ENCODE results near the gene TBC1D4.
"Not testable (repeated sequence)": the region's sequence is repeated elsewhere in the genome, so short reads cannot be mapped to it uniquely, and the experiment has no call there.

The TBC1D4 gene

GRCh38 chr13:75360170-75360569 lies 121.8 kb downstream of the TBC1D4 start:
- DNase-seq (ENCODE audit: low spot score), result no peak

DNA sequence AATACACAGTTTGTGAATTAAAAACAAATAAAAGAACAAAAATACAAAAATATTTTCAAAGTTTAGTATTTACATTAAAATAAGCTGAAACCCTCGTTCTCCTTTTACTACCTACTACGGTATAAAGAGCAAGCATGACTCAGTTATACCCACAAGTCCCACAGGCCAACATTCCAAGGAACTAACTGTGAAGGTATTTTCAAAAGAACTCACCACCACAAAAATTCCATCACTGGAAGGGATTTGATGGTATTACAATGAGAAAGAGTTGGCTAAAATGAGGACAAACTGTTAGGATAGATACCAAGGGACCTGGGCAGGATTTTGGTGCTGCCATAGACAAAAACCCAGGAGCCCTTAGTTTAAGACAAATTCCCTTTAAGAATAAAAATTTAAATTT lies 122.7 kb downstream of the TBC1D4 start:
- peak; percentile 81 for DNase-seq (ENCODE audit: low spot score)

GRCh38 chr13:75357576-75358289 lies 124.2 kb downstream of the TBC1D4 start:
- peak; percentile 52 for DNase-seq (ENCODE audit: low spot score)

GRCh38 chr13:75356421-75356820 lies 125.5 kb downstream of the TBC1D4 start:
- DNase-seq (ENCODE audit: low spot score), result no peak

DNA sequence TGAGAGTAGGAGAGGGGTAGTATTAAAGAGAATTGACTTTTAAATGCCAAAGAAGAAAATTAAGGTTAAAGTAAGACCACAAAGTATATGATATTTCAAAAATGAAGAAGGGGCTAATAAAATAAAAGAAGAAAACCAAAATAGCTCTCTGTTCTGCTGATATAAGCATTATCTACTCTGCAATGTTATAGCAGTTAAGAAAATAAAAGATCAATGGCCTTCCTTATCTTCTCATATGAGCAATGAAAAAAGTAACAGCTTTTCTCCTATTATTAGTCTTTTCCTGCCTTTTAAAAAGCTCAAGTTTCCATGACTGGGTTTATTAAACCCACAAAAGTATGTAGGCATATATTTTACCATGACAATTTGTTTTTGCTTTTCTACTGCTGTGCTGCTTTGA lies 126.4 kb downstream of the TBC1D4 start:
- no peak for DNase-seq (ENCODE audit: low spot score)

DNA sequence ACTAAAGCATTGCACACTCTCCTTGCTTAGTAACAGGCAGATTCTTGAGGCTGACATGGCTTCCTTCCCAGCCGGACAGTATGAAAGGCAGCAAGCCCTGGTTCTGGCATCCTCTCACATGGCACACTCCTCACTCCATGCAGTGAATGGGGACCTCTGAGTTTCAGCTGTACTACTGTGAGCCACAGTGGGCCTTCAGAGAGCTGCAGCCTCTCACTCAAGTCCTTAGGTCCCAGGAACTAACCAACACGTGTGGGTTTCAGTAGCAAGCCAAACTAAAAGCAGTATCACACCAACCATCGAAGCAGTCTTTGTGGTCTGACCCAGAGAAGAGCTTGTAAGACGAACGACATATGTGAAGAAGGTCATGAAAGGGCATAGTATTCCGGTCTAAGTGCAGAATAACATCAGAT lies 128.2 kb downstream of the TBC1D4 start:
- DNase-seq (ENCODE audit: low spot score), result peak; percentile 22

DNA sequence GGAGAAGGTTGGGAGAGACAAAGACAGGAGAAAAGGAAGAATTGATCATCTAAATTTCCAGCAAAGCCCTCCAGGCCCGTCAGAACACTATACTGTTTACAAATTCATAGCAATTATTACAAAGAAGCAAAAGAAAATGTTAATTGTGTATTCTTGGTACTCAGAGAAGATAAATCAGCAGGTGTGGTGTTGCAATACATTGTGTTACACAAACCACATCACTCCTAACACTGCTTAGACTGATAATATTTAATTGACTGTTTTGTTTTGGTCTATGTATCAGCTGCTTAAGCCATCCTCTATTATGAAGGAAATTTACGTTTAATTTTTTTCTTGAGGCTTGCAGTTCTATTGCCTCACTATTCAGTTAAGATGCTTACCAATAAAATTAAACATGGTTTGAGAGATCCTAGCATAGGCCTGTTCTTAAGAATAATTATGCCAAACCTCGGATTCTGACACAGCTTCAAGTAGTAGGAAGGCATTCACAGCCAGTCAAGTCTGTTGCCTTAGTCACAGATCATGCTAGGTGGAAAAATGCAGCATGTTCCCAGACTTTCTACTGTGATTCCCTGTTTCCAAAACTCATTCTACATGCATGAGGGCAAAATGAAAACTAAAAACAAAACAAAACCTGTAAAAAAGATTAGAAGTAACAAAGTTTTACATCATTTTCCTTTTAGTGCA lies 129.2 kb downstream of the TBC1D4 start:
- DNase-seq (ENCODE audit: low spot score), result no peak

GRCh38 chr13:75351538-75351937 lies 130.4 kb downstream of the TBC1D4 start:
- DNase-seq (ENCODE audit: low spot score), result not testable (repeated sequence)

DNA sequence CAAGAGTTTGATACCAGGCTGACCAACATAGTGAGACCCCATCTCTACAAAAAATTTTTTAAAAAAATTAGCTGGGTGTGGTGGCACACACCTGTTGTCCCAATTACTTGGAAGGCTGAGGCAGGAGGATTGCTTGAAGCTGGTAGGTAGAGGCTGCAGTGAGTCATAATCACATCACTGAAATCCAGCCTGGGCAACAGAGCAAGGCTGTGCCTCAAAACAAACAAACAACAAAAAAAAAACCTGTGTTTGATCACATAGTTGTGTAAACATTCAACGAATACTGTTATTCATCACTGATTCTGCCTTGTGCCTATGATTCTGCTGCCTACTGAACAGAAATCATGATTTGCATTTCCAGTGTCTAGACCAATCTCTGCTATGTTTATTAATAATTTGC lies 134.0 kb downstream of the TBC1D4 start:
- no peak for DNase-seq (ENCODE audit: low spot score)

DNA sequence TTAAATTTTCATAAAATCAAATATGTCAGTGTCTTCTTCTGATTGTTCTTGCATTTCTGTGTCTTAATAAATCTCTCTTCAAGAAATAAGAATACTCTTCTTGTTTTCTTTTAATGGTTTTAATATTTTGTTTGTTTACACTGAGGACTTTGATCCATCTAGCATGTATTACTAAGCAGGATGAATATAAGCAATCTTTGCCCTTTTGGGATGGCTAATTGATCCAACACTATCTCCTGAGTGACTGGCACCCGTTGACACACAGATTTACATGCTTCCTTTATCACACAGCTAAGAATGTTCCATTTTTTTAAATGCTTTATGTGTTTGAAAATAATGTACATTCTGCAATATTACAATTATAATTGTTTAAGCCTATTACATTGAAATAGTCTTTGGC lies 134.5 kb downstream of the TBC1D4 start:
- DNase-seq (ENCODE audit: low spot score), result no peak

- no peak for DNase-seq (ENCODE audit: low spot score)
Observed at GRCh38 chr13:75345193-75345592, 136.8 kb downstream of the TBC1D4 start.

DNA sequence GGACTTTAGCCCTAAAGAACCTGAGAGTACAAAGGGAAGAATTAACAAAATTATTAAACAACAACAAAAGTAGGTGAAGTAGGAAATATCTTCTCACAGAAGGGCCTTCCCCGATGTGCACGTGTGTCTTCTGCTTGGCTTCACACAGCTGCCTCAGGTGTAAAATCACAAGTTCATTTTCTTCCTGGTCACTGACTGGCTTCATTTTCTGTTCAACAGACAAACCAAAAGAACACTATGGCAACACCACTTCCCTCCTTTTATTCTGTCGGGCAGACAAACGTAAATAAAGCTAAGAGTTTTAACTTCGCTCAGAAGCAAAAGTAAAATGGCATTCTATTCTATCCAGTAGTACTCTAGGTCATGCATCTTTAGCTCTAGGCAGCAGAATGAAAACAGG lies 140.9 kb downstream of the TBC1D4 start:
- no peak for DNase-seq (ENCODE audit: low spot score)

DNA sequence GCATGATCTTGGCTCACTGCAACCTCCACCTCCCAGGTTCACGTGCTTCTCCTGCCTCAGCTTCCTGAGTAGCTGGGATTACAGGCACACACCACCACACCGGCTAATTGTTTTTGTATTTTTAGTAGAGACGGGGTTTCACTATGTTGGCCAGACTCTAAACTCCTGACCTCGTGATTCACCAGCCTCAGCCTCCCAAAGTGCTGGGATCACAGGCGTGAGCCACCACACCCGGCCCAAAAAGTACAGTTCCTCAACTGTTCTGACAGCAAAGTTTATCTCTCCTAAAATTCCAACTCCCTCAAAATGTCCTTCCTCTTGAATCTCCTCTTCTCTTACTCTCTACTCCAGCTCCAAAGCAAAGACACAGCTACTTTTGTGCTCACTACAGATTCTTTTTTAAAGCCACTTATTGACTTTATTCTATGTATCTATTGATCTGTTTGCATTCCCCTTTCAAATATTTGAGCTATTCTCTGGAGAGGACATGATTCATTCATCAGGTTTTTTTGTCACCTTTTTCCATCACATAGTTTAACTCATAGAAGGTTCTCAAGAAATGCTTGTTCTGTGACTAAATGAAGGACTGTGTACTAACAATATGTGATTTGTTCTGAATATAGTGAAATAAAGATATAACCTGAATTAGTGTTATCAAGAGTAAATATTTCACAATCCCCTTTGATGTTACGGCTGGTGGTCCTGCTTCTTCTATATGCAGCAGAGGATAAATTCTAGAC lies 142.2 kb downstream of the TBC1D4 start:
- DNase-seq (ENCODE audit: low spot score), result no peak

DNA sequence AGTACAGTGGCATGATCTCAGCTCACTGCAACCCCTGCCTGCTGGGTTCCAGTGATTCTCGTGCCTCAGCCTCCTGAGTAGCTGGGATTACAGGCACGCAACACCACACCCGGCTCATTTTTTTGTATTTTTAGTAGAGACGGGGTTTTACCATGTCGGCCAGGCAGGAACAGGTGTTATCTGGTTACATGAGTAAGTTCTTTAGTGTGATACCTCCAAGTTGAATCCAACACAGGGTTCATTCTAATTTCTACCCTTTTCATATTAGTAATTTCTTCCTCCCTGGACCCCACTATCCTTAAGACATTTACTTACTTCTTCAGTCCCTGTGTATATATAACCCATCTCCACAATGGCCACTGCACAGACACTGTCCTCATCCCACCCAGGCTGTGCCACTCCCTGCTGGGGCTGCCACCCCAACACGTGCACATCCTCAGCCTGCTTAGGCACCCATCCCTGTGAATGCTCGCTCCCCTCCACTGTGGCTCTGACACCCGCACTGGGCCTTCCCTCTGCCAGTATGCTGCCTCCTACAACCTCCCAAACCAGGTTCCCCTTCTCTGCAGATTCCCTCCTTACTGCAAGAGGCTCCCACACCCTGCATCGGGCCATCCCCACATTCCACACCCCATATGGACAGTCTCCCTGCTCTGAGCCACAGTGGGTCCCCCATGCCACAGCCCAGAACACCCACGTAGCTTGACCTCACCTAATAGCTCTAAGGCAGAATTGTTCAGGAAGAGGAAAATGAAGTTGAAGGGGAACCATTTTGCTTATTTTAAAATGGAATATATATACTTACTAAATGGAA lies 147.1 kb downstream of the TBC1D4 start:
- DNase-seq (ENCODE audit: low spot score), result no peak

- no peak for DNase-seq (ENCODE audit: low spot score)
Observed at GRCh38 chr13:75333103-75333502, 148.9 kb downstream of the TBC1D4 start.

GRCh38 chr13:75331792-75332349 lies 150.1 kb downstream of the TBC1D4 start:
- no peak for DNase-seq (ENCODE audit: low spot score)

- no peak for DNase-seq (ENCODE audit: low spot score)
Observed at GRCh38 chr13:75330770-75331169, 151.2 kb downstream of the TBC1D4 start.

- no peak for DNase-seq (ENCODE audit: low spot score)
Observed at GRCh38 chr13:75329723-75330122, 152.2 kb downstream of the TBC1D4 start.

- no peak for DNase-seq (ENCODE audit: low spot score)
Observed at GRCh38 chr13:75329097-75329496, 152.9 kb downstream of the TBC1D4 start.

GRCh38 chr13:75327135-75327510 lies 154.8 kb downstream of the TBC1D4 start:
- no peak for DNase-seq (ENCODE audit: low spot score)

GRCh38 chr13:75326173-75327134 lies 155.5 kb downstream of the TBC1D4 start:
- DNase-seq (ENCODE audit: low spot score), result no peak
